H1 (cell line): Measurements from ENCODE around the gene ST6GALNAC2. TPM values are rescaled to one million over a fixed set of nuclear protein-coding genes. Genes with fewer than 3 reads are reported as not detected.

Experiments
- CTCF ChIA-PET: fragments of 300-600 bp; sonication (Branson Sonifier 250); formaldehyde crosslinking; loops from one replicate; lab custom pipeline; 2021; ENCODE audit not compliant: partially characterized antibody; lab: Charles Lee
- POLR2A ChIA-PET: fragments of 300-600 bp; sonication (Branson Sonifier 250); formaldehyde crosslinking; loops from one replicate; lab custom pipeline; 2021; ENCODE audit warnings: inconsistent platforms; ENCODE audit not compliant: partially characterized antibody; lab: Charles Lee
- DNase-seq, 2 experiments: peaks; one replicate each; pipeline versions ENCODE4 v3.0.0 to v3.0.0-alpha.2; 2010 to 2022; ENCODE audit warnings: low spot score in 2 of 2, low read depth in 1 of 2, mixed read lengths in 1 of 2
- FAIRE-seq: peaks from 2 replicates; lab custom pipeline; 2011; peaks lifted over from hg19 to GRCh38; lab: Jason Lieb, UNC
- H2AFZ ChIP-seq: 2 replicates; pipeline ENCODE4 v1.8.1; 2012; ENCODE audit warnings: low read length, inconsistent platforms
- H2AK5ac ChIP-seq: 2 replicates; pipeline ENCODE4 v1.6.1; 2013; ENCODE audit warnings: low read depth, low read length
- H2BK120ac ChIP-seq: replicated peaks from 2 replicates; pipeline ENCODE3; 2013; ENCODE audit warnings: low read depth, low read length, inconsistent platforms
- H2BK12ac ChIP-seq: 2 replicates; pipeline ENCODE4 v1.6.1; 2013; ENCODE audit warnings: low read depth, low read length
- H2BK15ac ChIP-seq: 2 replicates; pipeline ENCODE4 v1.6.1; 2013; ENCODE audit warnings: low read length
- H2BK20ac ChIP-seq: 2 replicates; pipeline ENCODE4 v1.6.1; 2013; ENCODE audit warnings: low read length
- H2BK5ac ChIP-seq: 2 replicates; pipeline ENCODE4 v1.6.1; 2013; ENCODE audit warnings: low read depth, low read length
- H3K14ac ChIP-seq: 2 replicates; pipeline ENCODE4 v1.6.1; 2013; ENCODE audit warnings: inconsistent platforms; ENCODE audit not compliant: insufficient read length
- H3K18ac ChIP-seq: 2 replicates; pipeline ENCODE4 v1.6.1; 2013; ENCODE audit warnings: low read length; ENCODE audit errors: extremely low read depth
- H3K23ac ChIP-seq: 2 replicates; pipeline ENCODE4 v1.6.1; 2013; ENCODE audit warnings: inconsistent platforms; ENCODE audit not compliant: insufficient read length
- H3K23me2 ChIP-seq: 2 replicates; pipeline ENCODE4 v1.6.1; 2013; ENCODE audit warnings: low read depth, low read length
- H3K27ac ChIP-seq: 2 replicates; pipeline ENCODE4 v1.6.1; 2011; ENCODE audit warnings: low read depth, low read length, inconsistent platforms
- H3K27me3 ChIP-seq, 4 experiments: replicated peaks in 1 of 4; 1 replicate in 1 of 4; 2 replicates in 3 of 4; pipeline versions ENCODE4 v1.6.1 to v1.8.1; 2011 to 2013; ENCODE audit warnings: low read length in 3 of 4, mild to moderate bottlenecking in 3 of 4, inconsistent platforms in 2 of 4, mixed read lengths in 2 of 4, moderate library complexity in 1 of 4; ENCODE audit not compliant: control insufficient read depth in 3 of 4, insufficient read depth in 3 of 4; ENCODE audit errors: extremely low read depth in 1 of 4
- H3K36me3 ChIP-seq, 4 experiments: 2 replicates each; pipeline versions ENCODE4 v1.6.1 to v1.8.1; 2011 to 2013; ENCODE audit warnings: mild to moderate bottlenecking in 4 of 4, low read length in 3 of 4, moderate library complexity in 2 of 4, control low read depth in 1 of 4, inconsistent platforms in 1 of 4; ENCODE audit not compliant: insufficient read depth in 4 of 4, control insufficient read depth in 2 of 4
- H3K4ac ChIP-seq: replicated peaks from 2 replicates; pipeline ENCODE3; 2013; ENCODE audit warnings: low read length, low read depth, mixed read lengths, inconsistent platforms; ENCODE audit not compliant: insufficient read length
- H3K4me1 ChIP-seq, 4 experiments: replicated peaks in 1 of 4; 1 replicate in 1 of 4; 2 replicates in 3 of 4; pipeline versions ENCODE4 v1.6.1 to v1.8.1; 2011 to 2013; ENCODE audit warnings: low read length in 3 of 4, inconsistent platforms in 2 of 4, mixed read lengths in 1 of 4; ENCODE audit not compliant: insufficient read depth in 4 of 4, control insufficient read depth in 3 of 4
- H3K4me2 ChIP-seq, 2 experiments: 2 replicates each; pipeline versions ENCODE4 v1.6.1 to v1.8.1; 2011 to 2013; ENCODE audit warnings: low read depth in 2 of 2, low read length in 2 of 2, control low read depth in 1 of 2, inconsistent platforms in 1 of 2, mild to moderate bottlenecking in 1 of 2; ENCODE audit not compliant: insufficient read depth in 1 of 2
- H3K4me3 ChIP-seq, 4 experiments: fragments of 200-600, 300-600 bp in 1 of 4; sonication (generic), shearing (Covaris generic), sonication (Bioruptor Twin) in 1 of 4; 2 replicates each; pipeline versions ENCODE4 v1.5.1 to v1.8.1; 2011 to 2016; ENCODE audit warnings: low read length in 4 of 4, low read depth in 3 of 4, control low read depth in 2 of 4, inconsistent platforms in 2 of 4, mild to moderate bottlenecking in 2 of 4, mixed read lengths in 1 of 4, moderate library complexity in 1 of 4; ENCODE audit not compliant: insufficient read depth in 2 of 4; ENCODE audit errors: extremely low read depth in 1 of 4
- H3K56ac ChIP-seq: replicated peaks from 2 replicates; pipeline ENCODE3; 2013; ENCODE audit warnings: low read depth, mild to moderate bottlenecking, mixed read lengths, low read length, inconsistent platforms; ENCODE audit not compliant: insufficient read length
- H3K79me1 ChIP-seq: 2 replicates; pipeline ENCODE4 v1.6.1; 2013; ENCODE audit warnings: low read depth, low read length, control low read depth
- H3K79me2 ChIP-seq, 2 experiments: 2 replicates each; pipeline versions ENCODE4 v1.6.1 to v1.8.1; 2012 to 2013; ENCODE audit warnings: low read length in 2 of 2, mild to moderate bottlenecking in 2 of 2, inconsistent platforms in 1 of 2; ENCODE audit not compliant: insufficient read depth in 2 of 2, control insufficient read depth in 1 of 2
- H3K9ac ChIP-seq, 4 experiments: replicated peaks in 1 of 4; 1 replicate in 1 of 4; 2 replicates in 3 of 4; pipeline versions ENCODE4 v1.6.1 to v1.8.1; 2011 to 2013; ENCODE audit warnings: low read depth in 3 of 4, low read length in 3 of 4, control low read depth in 2 of 4, mild to moderate bottlenecking in 2 of 4, moderate library complexity in 2 of 4, inconsistent platforms in 1 of 4; ENCODE audit errors: extremely low read depth in 1 of 4
- H3K9me3 ChIP-seq, 2 experiments: 2 replicates each; pipeline versions ENCODE4 v1.6.1 to v1.8.1; 2012 to 2013; ENCODE audit warnings: mild to moderate bottlenecking in 2 of 2, moderate library complexity in 2 of 2, control low read depth in 1 of 2, inconsistent platforms in 1 of 2, low read depth in 1 of 2, low read length in 1 of 2, mixed read lengths in 1 of 2; ENCODE audit not compliant: insufficient read depth in 2 of 2
- H4K20me1 ChIP-seq, 2 experiments: replicated peaks in 1 of 2; 2 replicates each; pipeline versions ENCODE3 to v1.8.1; 2011 to 2013; ENCODE audit warnings: inconsistent platforms in 2 of 2, low read length in 2 of 2, mild to moderate bottlenecking in 1 of 2; ENCODE audit not compliant: insufficient read depth in 2 of 2, control insufficient read depth in 1 of 2
- H4K5ac ChIP-seq: 2 replicates; pipeline ENCODE4 v1.6.1; 2013; ENCODE audit warnings: low read length, low read depth, mixed read lengths, inconsistent platforms; ENCODE audit not compliant: insufficient read length
- H4K8ac ChIP-seq: 2 replicates; pipeline ENCODE4 v1.8.0; 2013; ENCODE audit warnings: mild to moderate bottlenecking, moderate library complexity, low read length, inconsistent platforms; ENCODE audit not compliant: insufficient read depth; ENCODE audit errors: extremely low read depth
- H4K91ac ChIP-seq: replicated peaks from 2 replicates; pipeline ENCODE3; 2013; ENCODE audit warnings: low read length, mixed read lengths, inconsistent platforms; ENCODE audit not compliant: insufficient read length
- BACH1 ChIP-seq: IDR thresholded peaks from 2 replicates; pipeline ENCODE4 v1.6.1; 2012; ENCODE audit warnings: low read length, improper control_type of control experiment
- CBX8 ChIP-seq: fragments of 300-800, 300-1000 bp; sonication (generic); IDR thresholded peaks from 2 replicates; pipeline ENCODE4 v1.7.1; 2016; ENCODE audit warnings: low read depth, low read length, borderline replicate concordance
- CHD1 ChIP-seq: IDR thresholded peaks from 2 replicates; pipeline ENCODE4 v1.6.1; 2012; ENCODE audit warnings: low read depth, low read length, improper control_type of control experiment
- CTBP2 ChIP-seq: IDR thresholded peaks from 2 replicates; pipeline ENCODE4 v1.7.0; 2011; ENCODE audit warnings: borderline replicate concordance, mild to moderate bottlenecking, moderate library complexity, mixed read lengths, low read length; ENCODE audit not compliant: insufficient read depth, insufficient read length
- EP300 ChIP-seq, 2 experiments: IDR thresholded peaks; 1 replicate in 1 of 2; 2 replicates in 1 of 2; pipeline ENCODE4 v1.6.1; 2011 to 2012; ENCODE audit warnings: low read depth in 2 of 2, low read length in 2 of 2, mild to moderate bottlenecking in 2 of 2, borderline replicate concordance in 1 of 2, inconsistent platforms in 1 of 2, moderate library complexity in 1 of 2
- JUN ChIP-seq: IDR thresholded peaks from 2 replicates; pipeline ENCODE4 v1.6.1; 2011; ENCODE audit warnings: low read depth, mild to moderate bottlenecking, improper control_type of control experiment, low read length
- JUND ChIP-seq: IDR thresholded peaks from 2 replicates; pipeline ENCODE4 v1.6.1; 2011; ENCODE audit warnings: mild to moderate bottlenecking, improper control_type of control experiment, low read length
- NANOG ChIP-seq: IDR thresholded peaks from 2 replicates; pipeline ENCODE4 v1.6.1; 2011; ENCODE audit warnings: low read length, low read depth, mild to moderate bottlenecking, inconsistent platforms; ENCODE audit not compliant: insufficient read depth, poor library complexity, severe bottlenecking
- POU5F1 ChIP-seq: IDR thresholded peaks from 2 replicates; pipeline ENCODE4 v1.6.1; 2011; ENCODE audit warnings: low read depth, mild to moderate bottlenecking, low read length, moderate library complexity
- RNF2 ChIP-seq: fragments of 200-900, 300-1000 bp; sonication (generic); IDR thresholded peaks from 2 replicates; pipeline ENCODE4 v1.7.1; 2016; ENCODE audit warnings: borderline replicate concordance, low read depth, mild to moderate bottlenecking, antibody characterized with exemption, low read length; ENCODE audit not compliant: poor library complexity, severe bottlenecking; ENCODE audit errors: missing control alignments
- TBP ChIP-seq: IDR thresholded peaks from 2 replicates; pipeline ENCODE4 v1.6.1; 2011; ENCODE audit warnings: low read depth, low read length, improper control_type of control experiment
- TEAD4 ChIP-seq: IDR thresholded peaks from 2 replicates; pipeline ENCODE4 v1.6.1; 2012; ENCODE audit warnings: low read depth, low read length, inconsistent platforms, mixed read lengths
- WGBS, 2 experiments: shearing (Covaris generic) in 1 of 2; methylation state at CpG; one replicate each; pipeline versions ENCODE4 v1.1.6 to v1.1.7; 2013 to 2015; ENCODE audit warnings: low lambda C conversion rate in 2 of 2, mixed read lengths in 2 of 2, inconsistent platforms in 1 of 2, low coverage in 1 of 2, missing lambda C conversion rate in 1 of 2; ENCODE audit not compliant: insufficient replicate concordance in 2 of 2, insufficient coverage in 1 of 2, insufficient read length in 1 of 2; ENCODE audit errors: extremely low coverage in 1 of 2, missing lambda C conversion rate in 1 of 2; 5-methylcytosine and 5-hydroxymethylcytosine counted together
- polyA plus RNA-seq, 7 experiments: library from polyadenylated mRNA; depleted of rRNA in 3 of 7; stranded (reverse) in 5 of 7; unstranded in 2 of 7; fragments of >200 nt in 5 of 7; fragments of 200-250 nt in 2 of 7; gene quantifications; 1 replicate in 5 of 7; 2 replicates in 1 of 7; 4 replicates in 1 of 7; pipeline versions ENCODE4 v1.2.1 to v1.2.3, GENCODE V29; 2011 to 2013; ENCODE audit warnings: missing spikeins in 2 of 7, mixed read lengths in 2 of 7
- total RNA-seq: library from RNA; stranded (reverse); fragmentation: NEBNext Ultra II Directional; extraction: Animal tissue kit (Norgen Biotek cat#: 25700); gene quantifications from 2 replicates; pipeline ENCODE4 v1.2.1, GENCODE V29; 2021
- TF ChIP-seq, protein P1 (sequence below): IDR thresholded peaks from 2 replicates; pipeline ENCODE4 v1.6.1; 2012; ENCODE audit warnings: inconsistent platforms

The ST6GALNAC2 gene
- total and polyA plus RNA-seq, 2 of the 8 experiments (the other 6 are each of a cell fraction or from before 2014, with no cell fraction given), result 0.09 TPM; not detected in 1

DNA sequence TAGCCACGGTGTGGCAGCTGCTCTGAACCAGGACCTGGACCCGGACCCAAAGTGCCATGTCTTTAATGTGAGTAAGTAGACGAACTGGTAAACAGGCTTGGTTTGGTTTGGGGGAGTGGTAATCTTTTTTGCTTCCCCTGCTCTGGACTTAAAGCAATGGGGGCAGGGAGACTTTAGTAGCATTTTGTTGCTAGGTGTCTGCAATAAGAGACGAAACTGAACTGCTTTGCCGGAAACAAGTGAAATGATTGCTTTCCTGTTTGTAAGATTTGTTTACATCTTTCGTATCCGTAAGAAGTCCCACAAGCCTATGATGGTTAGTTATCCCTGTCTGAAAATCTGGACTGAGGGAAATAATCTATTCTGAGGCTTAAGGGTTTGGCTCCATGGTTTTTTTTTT, 24.3 kb downstream of the ST6GALNAC2 start:
- no peak overlapping the region for H2BK5ac ChIP-seq
- FAIRE-seq (no peak), DNase-seq (no peak)
- no peak overlapping the region for H2BK20ac ChIP-seq
- peaks cover 28 to 31% of the 10 kb centered on the region in 2 experiments for H4K20me1 ChIP-seq
- no peak overlapping the region for H3K9ac ChIP-seq
- H3K4me1 ChIP-seq, result peaks cover 2 to 10% (median 5%) of the 10 kb centered on the region in 4 experiments; a peak in 6 of 7 replicates
- no peak overlapping the region for H3K4me2 ChIP-seq
- H3K18ac ChIP-seq, result no peak overlapping the region
- H3K27me3 ChIP-seq, result no peaks in the 10 kb centered on the region
- peaks cover 24 to 68% (median 50%) of the 10 kb centered on the region in 4 experiments for H3K36me3 ChIP-seq
- H3K9me3 ChIP-seq, result no peaks in the 10 kb centered on the region
- peaks cover 2% of the 10 kb centered on the region; the same call in 1 of the 2 replicates for H3K23me2 ChIP-seq
- H2AFZ ChIP-seq, result no peak overlapping the region
- H4K8ac ChIP-seq, result no peak overlapping the region
- no peak overlapping the region for H3K56ac ChIP-seq
- no peak overlapping the region for H2AK5ac ChIP-seq
- no peak overlapping the region for H4K5ac ChIP-seq
- ChIA-PET CTCF (interaction anchor here (0.6 to 1.7 kb wide), 5 partner anchors 10 to 150 kb away, joined by 3 to 5 read pairs (median 4); no protein-coding TSS in a partner anchor), POLR2A (interaction anchor here (0.8 to 8.0 kb wide), 10 partner anchors 8 to 166 kb away, joined by 3 to 133 read pairs (median 4); a partner anchor contains a TSS)
- H2BK12ac ChIP-seq, result no peak overlapping the region
- peaks cover 12% of the 10 kb centered on the region for H3K79me1 ChIP-seq
- no peak overlapping the region for H2BK120ac ChIP-seq
- peaks cover 23 to 53% of the 10 kb centered on the region in 2 experiments for H3K79me2 ChIP-seq
- H3K4me3 ChIP-seq, result no peak overlapping the region
- no peak overlapping the region for H2BK15ac ChIP-seq
- no peak overlapping the region for H3K14ac ChIP-seq
- no peak overlapping the region for H3K4ac ChIP-seq
- 96% methylated on average over 7 of the region's 7 CpGs; no CpG with 5 or more reads in 1 of the 2 experiments for WGBS, 2 experiments
- H4K91ac ChIP-seq, result no peak overlapping the region
- no peak overlapping the region for H3K27ac ChIP-seq
- no peak overlapping the region for H3K23ac ChIP-seq
- TF ChIP-seq CHD1, result no peak
- no peak for TF ChIP-seq POU5F1
- no peak for TF ChIP-seq BACH1
- TF ChIP-seq TBP, result no peak
- TF ChIP-seq EP300 (IDR thresholded peaks at IDR 0.05; ENCODE audit: borderline replicate concordance in 1 of 2, low read depth in 2 of 2, low read length in 2 of 2), result no peak
- TF ChIP-seq NANOG, result no peak
- no peak for TF ChIP-seq JUN
- TF ChIP-seq TEAD4, result no peak
- TF ChIP-seq CBX8, result no peak
- TF ChIP-seq JUND, result no peak
- TF ChIP-seq RNF2, result no peak
- TF ChIP-seq, protein P1, sequence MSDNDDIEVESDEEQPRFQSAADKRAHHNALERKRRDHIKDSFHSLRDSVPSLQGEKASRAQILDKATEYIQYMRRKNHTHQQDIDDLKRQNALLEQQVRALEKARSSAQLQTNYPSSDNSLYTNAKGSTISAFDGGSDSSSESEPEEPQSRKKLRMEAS, result no peak
- no peak for TF ChIP-seq CTBP2
